Measurements from ENCODE around the gene DPEP1.

GRCh38 chr16:89646906-89647305 lies 33.5 kb downstream of the DPEP1 start:
- TF ChIP-seq POLR2A (IDR thresholded peaks at IDR 0.05; ENCODE audit: low read depth, low read length) (no peak), POLR2AphosphoS5 (IDR thresholded peaks at IDR 0.05; ENCODE audit: low read depth, low read length) (no peak), TAF1 (IDR thresholded peaks at IDR 0.05; ENCODE audit: borderline replicate concordance, low read depth, low read length) (no peak)
